SKM-1 treated with dmso at 0.1 percent for 144 hours (cell line): ENCODE measurements around the gene COL3A1.

Experiments used
- DNase-seq: peaks from one replicate; lab custom pipeline; 2025; ENCODE audit not compliant: unreplicated experiment; lab: John Stamatoyannopoulos, UW

Gene COL3A1

GRCh38 chr2:189015359-189015758 is 41.2 kb downstream of the COL3A1 start:
- no peak for DNase-seq

GRCh38 chr2:189016311-189016861 is 42.2 kb downstream of the COL3A1 start:
- DNase-seq = no peak

GRCh38 chr2:189018631-189019030 is 44.5 kb downstream of the COL3A1 start:
- no peak for DNase-seq

GRCh38 chr2:189020179-189020578 is 46.0 kb downstream of the COL3A1 start:
- DNase-seq = no peak

GRCh38 chr2:189022053-189022481 is 47.9 kb downstream of the COL3A1 start:
- no peak for DNase-seq

- no peak for DNase-seq
Observed at GRCh38 chr2:189022492-189022891, 48.3 kb downstream of the COL3A1 start.

GRCh38 chr2:189024901-189025618 is 50.9 kb downstream of the COL3A1 start:
- DNase-seq = no peak

- no peak for DNase-seq
Observed at GRCh38 chr2:189037518-189037917, 63.3 kb downstream of the COL3A1 start.

GRCh38 chr2:189045836-189046235 is 71.7 kb downstream of the COL3A1 start:
- no peak for DNase-seq

- no peak for DNase-seq
Observed at GRCh38 chr2:189046320-189046719, 72.1 kb downstream of the COL3A1 start.

- no peak for DNase-seq
Observed at GRCh38 chr2:189047171-189047888, 73.2 kb downstream of the COL3A1 start.

GRCh38 chr2:189048189-189048588 is 74.0 kb downstream of the COL3A1 start:
- no peak for DNase-seq

- no peak for DNase-seq
Observed at GRCh38 chr2:189049709-189050164, 75.6 kb downstream of the COL3A1 start.

- no peak for DNase-seq
Observed at GRCh38 chr2:189050165-189050712, 76.1 kb downstream of the COL3A1 start.

GRCh38 chr2:189056200-189057106 is 82.3 kb downstream of the COL3A1 start:
- no peak for DNase-seq

GRCh38 chr2:189057316-189057715 is 83.1 kb downstream of the COL3A1 start:
- DNase-seq = no peak

- DNase-seq = no peak
Observed at GRCh38 chr2:189060096-189060642, 86.0 kb downstream of the COL3A1 start.
